Fibroblast of pulmonary artery (primary cell): ENCODE results near the gene GABRG3.

Experiments used
- DNase-seq: peaks from one replicate; pipeline ENCODE4 v3.0.0-alpha.2; 2010; ENCODE audit warnings: low read depth
- H3K4me3 ChIP-seq: replicated peaks from 2 replicates; pipeline ENCODE4 v1.5.1; 2011; ENCODE audit warnings: low read depth, mild to moderate bottlenecking, control low read depth, low read length, moderate library complexity
- CTCF ChIP-seq: IDR thresholded peaks from 2 replicates; pipeline ENCODE4 v1.5.1; 2011; ENCODE audit warnings: mild to moderate bottlenecking, control low read depth, low read length, inconsistent platforms; ENCODE audit errors: missing control alignments

GABRG3 gene

GRCh38 chr15:27479296-27480140 lies 508.5 kb downstream of the GABRG3 start:
- TF ChIP-seq CTCF: no peak
- no peak for DNase-seq
- no peak overlapping the region for H3K4me3 ChIP-seq

GRCh38 chr15:27480141-27480530 lies 509.2 kb downstream of the GABRG3 start:
- DNase-seq: no peak
- TF ChIP-seq CTCF: no peak
- no peak overlapping the region for H3K4me3 ChIP-seq

- no peak for TF ChIP-seq CTCF
- no peak for DNase-seq
- H3K4me3 ChIP-seq: no peak overlapping the region
Measured at GRCh38 chr15:27480642-27481041, 509.7 kb downstream of the GABRG3 start.

GRCh38 chr15:27481768-27482167 lies 510.8 kb downstream of the GABRG3 start:
- no peak overlapping the region for H3K4me3 ChIP-seq
- DNase-seq: no peak
- TF ChIP-seq CTCF: no peak

- TF ChIP-seq CTCF: no peak
- DNase-seq: no peak
- no peak overlapping the region for H3K4me3 ChIP-seq
Measured at GRCh38 chr15:27482287-27482686, 511.3 kb downstream of the GABRG3 start.

- no peak overlapping the region for H3K4me3 ChIP-seq
- no peak for DNase-seq
- TF ChIP-seq CTCF: no peak
Measured at GRCh38 chr15:27483124-27483523, 512.1 kb downstream of the GABRG3 start.

- no peak overlapping the region for H3K4me3 ChIP-seq
- TF ChIP-seq CTCF: no peak
Measured at GRCh38 chr15:27485265-27485664, 514.3 kb downstream of the GABRG3 start.

More at GRCh38 chr15:27485265-27485664, 514.3 kb downstream of the GABRG3 start:
- no peak for DNase-seq
